UCSD-AML1 (cell line): ENCODE measurements around the gene OTUD5.
"Not testable (repeated sequence)": the region's sequence is repeated elsewhere in the genome, so short reads cannot be mapped to it uniquely, and the experiment has no call there.

Source experiments
- DNase-seq: peaks from one replicate; lab custom pipeline; 2025; ENCODE audit not compliant: unreplicated experiment; lab: John Stamatoyannopoulos, UW

OTUD5 gene

GRCh38 chrX:48890934-48891401, 66.4 kb downstream of the OTUD5 start:
- no peak for DNase-seq

DNA sequence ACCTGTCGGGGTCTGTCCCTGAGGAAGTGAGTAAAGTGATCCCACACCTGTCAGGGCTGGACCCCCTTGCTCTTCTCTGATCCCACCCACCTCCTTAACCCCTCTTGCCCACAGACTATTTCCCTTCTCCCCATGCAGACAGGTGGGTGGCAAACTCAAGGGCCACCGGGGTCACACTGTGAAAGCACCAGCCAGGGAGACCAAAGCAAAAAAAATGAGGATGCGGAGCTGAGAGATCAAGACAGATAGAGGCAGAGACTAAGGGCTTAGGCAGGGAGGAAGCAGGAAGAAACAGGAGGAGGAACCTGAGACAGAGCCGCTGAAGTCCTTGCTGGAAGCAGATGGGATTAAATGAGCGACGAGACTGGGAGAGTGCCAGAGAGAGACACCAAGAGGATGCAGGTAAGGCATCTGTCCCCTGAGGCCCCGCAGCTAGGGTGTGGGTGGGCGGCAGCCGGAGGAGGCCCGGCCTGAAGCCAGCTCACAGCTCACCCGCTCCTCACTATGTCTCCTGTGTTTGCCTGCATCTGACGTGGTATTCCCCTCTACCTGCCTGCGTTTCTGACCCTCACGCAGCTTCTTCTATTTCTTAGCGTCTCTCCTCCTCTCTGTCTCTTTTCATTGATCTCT, 67.0 kb downstream of the OTUD5 start:
- DNase-seq: no peak

GRCh38 chrX:48886586-48886985, 70.8 kb downstream of the OTUD5 start:
- DNase-seq: not testable (repeated sequence)

GRCh38 chrX:48883729-48884128, 73.7 kb downstream of the OTUD5 start:
- DNase-seq: no peak

DNA sequence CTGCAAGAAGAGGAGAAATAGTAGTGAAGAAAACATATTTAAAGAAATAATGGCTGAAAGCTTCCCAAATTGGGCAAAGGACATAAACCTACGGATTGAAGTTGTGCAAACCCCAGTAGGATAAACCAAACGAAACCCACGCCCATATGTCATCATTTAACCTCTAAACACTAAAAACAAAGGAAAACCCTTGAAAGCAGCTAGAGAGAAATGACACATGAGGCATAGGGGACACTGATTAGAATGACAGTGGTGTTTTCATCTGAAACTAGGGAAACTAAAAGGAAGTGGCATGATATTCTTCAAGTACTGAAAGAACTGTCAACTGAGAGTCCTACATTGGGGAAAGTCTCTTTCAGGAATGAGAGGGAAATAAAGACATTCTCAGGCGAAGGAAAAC, 80.5 kb downstream of the OTUD5 start:
- not testable (repeated sequence) for DNase-seq
